Astrocyte (in vitro differentiated cells and primary cell): ENCODE data around the gene TRIP13. TPM values are rescaled to one million over a fixed set of nuclear protein-coding genes. Genes with fewer than 3 reads are reported as not detected.
A peak's percentile ranks its signal among the peaks of the same experiment; 100 is the strongest.

ENCODE experiments used
- DNase-seq: peaks from one replicate; pipeline ENCODE4 v3.0.0-alpha.2; 2010; ENCODE audit warnings: low read depth
- FAIRE-seq: peaks from 2 replicates; lab custom pipeline; 2011; peaks lifted over from hg19 to GRCh38; lab: Jason Lieb, UNC
- H2AFZ ChIP-seq: 2 replicates; pipeline ENCODE4 v1.6.0; 2012; ENCODE audit warnings: low read depth, low read length, inconsistent platforms
- H3K27ac ChIP-seq: 2 replicates; pipeline ENCODE4 v1.5.1; 2011; ENCODE audit warnings: low read depth, low read length, inconsistent platforms
- H3K27me3 ChIP-seq: 2 replicates; pipeline ENCODE4 v1.6.0; 2011; ENCODE audit warnings: low read length, inconsistent platforms; ENCODE audit not compliant: insufficient read depth
- H3K36me3 ChIP-seq: 2 replicates; pipeline ENCODE4 v1.5.1; 2011; ENCODE audit warnings: low read length, inconsistent platforms; ENCODE audit not compliant: insufficient read depth
- H3K4me1 ChIP-seq: 2 replicates; pipeline ENCODE4 v1.5.1; 2011; ENCODE audit warnings: low read length, inconsistent platforms; ENCODE audit not compliant: insufficient read depth
- H3K4me2 ChIP-seq: 2 replicates; pipeline ENCODE4 v1.6.0; 2012; ENCODE audit warnings: low read length, inconsistent platforms
- H3K4me3 ChIP-seq: 2 replicates; pipeline ENCODE4 v1.5.1; 2011; ENCODE audit warnings: low read depth, mild to moderate bottlenecking, low read length, inconsistent platforms; ENCODE audit not compliant: insufficient read depth
- H3K79me2 ChIP-seq: 2 replicates; pipeline ENCODE4 v1.6.0; 2012; ENCODE audit warnings: mild to moderate bottlenecking, low read length, inconsistent platforms; ENCODE audit not compliant: insufficient read depth
- H3K9ac ChIP-seq: 2 replicates; pipeline ENCODE4 v1.6.0; 2012; ENCODE audit warnings: mild to moderate bottlenecking, low read length, inconsistent platforms
- H3K9me3 ChIP-seq: 2 replicates; pipeline ENCODE4 v1.5.1; 2012; ENCODE audit warnings: low read depth, mild to moderate bottlenecking, low read length, inconsistent platforms; ENCODE audit not compliant: insufficient read depth
- H4K20me1 ChIP-seq: 2 replicates; pipeline ENCODE4 v1.6.0; 2012; ENCODE audit warnings: low read length, inconsistent platforms; ENCODE audit not compliant: insufficient read depth
- H3K27ac Mint-ChIP-seq: one replicate; pipeline ENCODE4 v1.8.0; 2021; ENCODE audit warnings: mild to moderate bottlenecking, mixed read lengths; ENCODE audit not compliant: unreplicated experiment
- H3K27me3 Mint-ChIP-seq: one replicate; pipeline ENCODE4 v1.8.0; 2021; ENCODE audit warnings: low read depth, mixed read lengths; ENCODE audit not compliant: unreplicated experiment
- H3K36me3 Mint-ChIP-seq: one replicate; pipeline ENCODE4 v1.8.0; 2021; ENCODE audit warnings: low read depth, mixed read lengths; ENCODE audit not compliant: unreplicated experiment
- H3K4me1 Mint-ChIP-seq: one replicate; pipeline ENCODE4 v1.8.0; 2021; ENCODE audit warnings: low read depth, mixed read lengths; ENCODE audit not compliant: unreplicated experiment
- H3K4me3 Mint-ChIP-seq: one replicate; pipeline ENCODE4 v1.8.0; 2021; ENCODE audit warnings: mild to moderate bottlenecking, moderate library complexity, mixed read lengths; ENCODE audit not compliant: unreplicated experiment
- H3K9me3 Mint-ChIP-seq: one replicate; pipeline ENCODE4 v1.8.0; 2021; ENCODE audit warnings: mild to moderate bottlenecking, mixed read lengths; ENCODE audit not compliant: unreplicated experiment
- CTCF ChIP-seq: IDR thresholded peaks from 2 replicates; pipeline ENCODE4 v1.5.1; 2011; ENCODE audit warnings: low read depth, mild to moderate bottlenecking, inconsistent platforms, low read length, moderate library complexity; ENCODE audit not compliant: insufficient read depth
- EZH2 ChIP-seq: IDR thresholded peaks from 2 replicates; pipeline ENCODE4 v1.6.1; 2012; ENCODE audit warnings: mild to moderate bottlenecking, low read length, inconsistent platforms; ENCODE audit not compliant: insufficient read depth
- total RNA-seq: library from RNA; stranded (reverse); gene quantifications from 2 replicates; pipeline ENCODE4 v1.2.1, GENCODE V29; 2021

TRIP13 gene
- total RNA-seq, 1 donor from 2014 or later, result 7.3 TPM

- FAIRE-seq, result no peak
- H3K4me1 Mint-ChIP-seq, result no peaks in the 10 kb centered on the region
- H3K9me3 ChIP-seq, result no peaks in the 10 kb centered on the region
- no peaks in the 10 kb centered on the region for H3K36me3 ChIP-seq
- no peak for DNase-seq
- H3K9ac ChIP-seq, result no peak overlapping the region
- peaks cover 1% of the 10 kb centered on the region for H4K20me1 ChIP-seq
- H3K79me2 ChIP-seq, result no peaks in the 10 kb centered on the region
- no peak overlapping the region for H3K27ac ChIP-seq
- no peak overlapping the region for H3K4me3 Mint-ChIP-seq
- no peaks in the 10 kb centered on the region for H3K4me1 ChIP-seq
- no peak overlapping the region for H2AFZ ChIP-seq
- peaks cover 12% of the 10 kb centered on the region for H3K27me3 ChIP-seq
- H3K4me3 ChIP-seq, result no peak overlapping the region
- no peak overlapping the region for H3K4me2 ChIP-seq
- peaks cover 22% of the 10 kb centered on the region for H3K27me3 Mint-ChIP-seq
- no peaks in the 10 kb centered on the region for H3K36me3 Mint-ChIP-seq
- H3K27ac Mint-ChIP-seq, result no peak overlapping the region
- TF ChIP-seq CTCF (no peak), EZH2 (peak; percentile 21)
- no peaks in the 10 kb centered on the region for H3K9me3 Mint-ChIP-seq
These were observed 41.6 kb upstream of the TRIP13 start for GRCh38 chr5:851076-851475.

DNA sequence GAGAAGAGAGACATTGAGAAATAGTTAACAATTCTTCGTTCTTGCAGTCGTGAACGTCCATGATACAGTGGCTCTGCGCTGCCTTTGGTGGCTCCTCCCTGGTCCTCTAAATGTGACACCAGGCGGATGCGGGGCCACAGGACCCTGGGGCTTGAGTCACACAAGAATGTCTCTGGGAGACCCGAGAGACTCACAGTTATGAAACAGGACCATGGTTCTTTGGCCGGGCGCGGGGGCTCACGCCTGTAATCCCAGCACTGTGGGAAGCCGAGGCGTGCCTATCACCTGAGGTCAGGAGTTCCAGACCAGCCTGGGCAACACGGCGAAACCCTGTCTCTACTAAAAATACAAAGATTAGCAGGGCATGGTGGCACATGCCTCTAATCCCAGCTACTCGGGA is 41.1 kb upstream of the TRIP13 start:
- TF ChIP-seq EZH2, result no peak
- no peak overlapping the region for H3K4me3 ChIP-seq
- no peaks in the 10 kb centered on the region for H3K4me1 ChIP-seq
- Mint-ChIP-seq H3K4me1 (no peaks in the 10 kb centered on the region), H3K36me3 (no peaks in the 10 kb centered on the region), H3K9me3 (no peaks in the 10 kb centered on the region), H3K27ac (no peak overlapping the region), H3K27me3 (peaks cover 19% of the 10 kb centered on the region), H3K4me3 (no peak overlapping the region)
- no peaks in the 10 kb centered on the region for H3K79me2 ChIP-seq
- H3K27ac ChIP-seq, result no peak overlapping the region
- DNase-seq (no peak), FAIRE-seq (no peak)
- H2AFZ ChIP-seq, result no peak overlapping the region
- H3K9ac ChIP-seq, result no peak overlapping the region
- H3K4me2 ChIP-seq, result no peak overlapping the region
- H3K36me3 ChIP-seq, result no peaks in the 10 kb centered on the region
- peaks cover 12% of the 10 kb centered on the region for H3K27me3 ChIP-seq
- H3K9me3 ChIP-seq, result no peaks in the 10 kb centered on the region
- H4K20me1 ChIP-seq, result peaks cover 6% of the 10 kb centered on the region

DNA sequence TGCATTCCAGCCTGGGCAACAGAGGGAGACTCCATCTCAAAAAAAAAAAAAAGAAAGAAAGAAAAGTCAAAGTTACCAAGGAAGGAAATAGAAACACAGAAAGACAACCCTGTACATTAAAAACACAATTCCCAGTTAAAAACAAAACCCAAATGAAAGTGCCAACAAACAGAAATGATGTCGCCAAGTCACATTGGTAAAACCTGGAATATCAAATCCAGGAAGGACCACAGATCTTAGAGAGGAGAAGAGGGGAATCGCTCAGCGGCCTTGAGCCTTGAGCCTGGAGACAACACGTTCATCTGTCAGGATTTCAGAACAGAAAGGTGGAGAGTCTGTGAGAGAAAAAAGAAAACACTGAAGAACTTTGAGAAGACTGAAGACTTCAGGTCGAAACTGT is 40.7 kb upstream of the TRIP13 start:
- no peaks in the 10 kb centered on the region for H3K4me1 ChIP-seq
- Mint-ChIP-seq H3K27ac (no peak overlapping the region), H3K27me3 (peaks cover 16% of the 10 kb centered on the region), H3K4me1 (no peaks in the 10 kb centered on the region), H3K36me3 (no peaks in the 10 kb centered on the region), H3K4me3 (no peak overlapping the region), H3K9me3 (no peaks in the 10 kb centered on the region)
- no peaks in the 10 kb centered on the region for H3K9me3 ChIP-seq
- peaks cover 10% of the 10 kb centered on the region for H3K27me3 ChIP-seq
- H3K9ac ChIP-seq, result no peak overlapping the region
- no peak for TF ChIP-seq EZH2
- TF ChIP-seq CTCF, result no peak
- DNase-seq (no peak), FAIRE-seq (no peak)
- H3K4me2 ChIP-seq, result no peak overlapping the region
- no peaks in the 10 kb centered on the region for H3K36me3 ChIP-seq
- H4K20me1 ChIP-seq, result peaks cover 11% of the 10 kb centered on the region
- no peak overlapping the region for H3K4me3 ChIP-seq
- H3K79me2 ChIP-seq, result no peaks in the 10 kb centered on the region
- H3K27ac ChIP-seq, result no peak overlapping the region
- no peak overlapping the region for H2AFZ ChIP-seq
